Caco-2 (cell line): ENCODE data around the gene C15orf39. TPM values are rescaled to one million over a fixed set of nuclear protein-coding genes. Genes with fewer than 3 reads are reported as not detected.

ENCODE experiments used
- BruUV-seq: library from RNA; stranded (reverse); fragments of 400-500 nt; replicated peaks from 2 replicates; lab custom pipeline; 2021; lab: Mats Ljungman, UMichigan
- CTCF ChIA-PET: fragments of 300-600 bp; sonication (Branson Sonifier 250); formaldehyde crosslinking; loops from one replicate; lab custom pipeline; 2022; ENCODE audit warnings: antibody characterized with exemption; lab: Charles Lee
- POLR2A ChIA-PET: fragments of 300-600 bp; sonication (Branson Sonifier 250); formaldehyde crosslinking; loops from one replicate; lab custom pipeline; 2022; ENCODE audit warnings: antibody characterized with exemption; lab: Charles Lee
- DNase-seq, 2 experiments: peaks; one replicate each; pipeline versions ENCODE4 v3.0.0 to v3.0.0-alpha.2; 2020 to 2022
- H3K27me3 ChIP-seq: replicated peaks from 2 replicates; pipeline ENCODE4 v1.6.0; 2011; ENCODE audit warnings: low read length; ENCODE audit not compliant: control insufficient read depth, insufficient read depth
- H3K36me3 ChIP-seq: 2 replicates; pipeline ENCODE4 v1.5.1; 2011; ENCODE audit warnings: low read length; ENCODE audit not compliant: control insufficient read depth, insufficient read depth
- H3K4me1 ChIP-seq: fragments of 250-450 bp; sonication (Bioruptor Pico); 2 replicates; pipeline ENCODE4 v1.5.1; 2020; ENCODE audit warnings: mild to moderate bottlenecking
- H3K4me3 ChIP-seq: 2 replicates; pipeline ENCODE4 v1.5.1; 2011; ENCODE audit warnings: low read depth, mild to moderate bottlenecking, control low read depth, low read length
- H3K9me3 ChIP-seq: fragments of 250-450 bp; sonication (Bioruptor Pico); 2 replicates; pipeline ENCODE4 v1.5.1; 2020; ENCODE audit warnings: mild to moderate bottlenecking, moderate library complexity
- H3K27ac Mint-ChIP-seq: one replicate; pipeline ENCODE4 v1.8.0; 2022; ENCODE audit warnings: mixed read lengths; ENCODE audit not compliant: unreplicated experiment
- H3K27me3 Mint-ChIP-seq: one replicate; pipeline ENCODE4 v1.8.0; 2022; ENCODE audit warnings: mixed read lengths; ENCODE audit not compliant: insufficient read depth, unreplicated experiment
- H3K36me3 Mint-ChIP-seq: one replicate; pipeline ENCODE4 v1.8.0; 2022; ENCODE audit warnings: mild to moderate bottlenecking, mixed read lengths; ENCODE audit not compliant: insufficient read depth, unreplicated experiment
- H3K4me1 Mint-ChIP-seq: one replicate; pipeline ENCODE4 v1.8.0; 2022; ENCODE audit warnings: low read depth, mixed read lengths; ENCODE audit not compliant: unreplicated experiment
- H3K4me3 Mint-ChIP-seq: one replicate; pipeline ENCODE4 v1.8.0; 2022; ENCODE audit warnings: mild to moderate bottlenecking, moderate library complexity, mixed read lengths; ENCODE audit not compliant: unreplicated experiment
- H3K9me3 Mint-ChIP-seq: one replicate; pipeline ENCODE4 v1.8.0; 2022; ENCODE audit warnings: mixed read lengths; ENCODE audit not compliant: unreplicated experiment
- intact Hi-C: fragments of 100-400 bp; cut with micrococcal nuclease; formaldehyde crosslinking; loops from one replicate; pipeline ENCODE4 v1.10.0; 2022; ENCODE audit not compliant: unreplicated experiment
- total RNA-seq: library from RNA; stranded (reverse); gene quantifications from 2 replicates; pipeline ENCODE4 v1.2.3, GENCODE V29; 2022
- TF ChIP-seq, protein P1 (sequence below), 2 experiments: fragments of 200-600 bp in 1 of 2; IDR thresholded peaks; 1 replicate in 1 of 2; 2 replicates in 1 of 2; pipeline versions ENCODE4 v1.5.1 to v1.8.0; 2011 to 2022; ENCODE audit warnings: antibody characterized with exemption in 1 of 2, control low read depth in 1 of 2, inconsistent platforms in 1 of 2, low read depth in 1 of 2, low read length in 1 of 2, mild to moderate bottlenecking in 1 of 2, moderate library complexity in 1 of 2; ENCODE audit not compliant: insufficient read depth in 1 of 2, severe bottlenecking in 1 of 2, unreplicated experiment in 1 of 2

The C15orf39 gene
- total RNA-seq, 1 experiment from 2014 or later, result 48.2 TPM

DNA sequence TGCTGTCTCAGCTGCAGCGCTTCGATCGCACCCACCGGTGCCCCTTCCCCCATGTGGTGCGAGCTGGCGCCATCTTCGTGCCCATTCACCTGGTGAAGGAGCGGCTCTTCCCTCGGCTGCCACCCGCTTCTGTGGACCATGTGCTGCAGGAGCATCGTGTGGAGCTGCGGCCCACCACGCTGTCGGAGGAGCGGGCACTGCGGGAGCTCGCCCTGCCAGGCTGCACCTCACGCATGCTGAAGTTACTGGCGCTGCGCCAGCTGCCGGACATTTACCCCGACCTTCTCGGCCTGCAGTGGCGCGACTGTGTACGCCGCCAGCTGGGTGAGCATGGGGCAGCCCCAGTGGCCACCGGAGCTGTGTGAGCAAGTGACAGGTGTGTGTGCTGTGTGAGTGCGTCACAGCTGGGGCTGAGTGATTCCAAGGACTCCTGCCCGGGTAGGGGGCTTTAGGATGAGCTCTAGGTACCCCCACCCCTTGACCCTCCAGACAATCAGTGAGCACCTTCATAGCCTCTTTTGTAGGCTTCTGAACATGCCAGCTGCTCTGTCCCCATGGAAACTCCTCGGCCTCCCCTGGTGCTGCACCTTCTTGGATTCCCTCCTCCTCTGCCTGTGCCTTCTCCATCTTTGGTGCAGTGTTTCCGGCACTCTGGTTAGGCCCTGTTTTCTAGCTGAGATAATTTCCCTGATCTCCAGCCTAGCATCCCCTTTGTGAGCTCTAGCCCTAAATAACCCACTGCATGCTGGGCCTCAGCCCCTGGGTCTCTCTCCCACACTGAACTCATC lies 7.0 kb downstream of the C15orf39 start:
- Mint-ChIP-seq H3K4me3 (no peak overlapping the region), H3K9me3 (no peaks in the 10 kb centered on the region), H3K36me3 (peaks cover 78% of the 10 kb centered on the region), H3K4me1 (peaks cover 13% of the 10 kb centered on the region), H3K27me3 (no peaks in the 10 kb centered on the region), H3K27ac (no peak overlapping the region)
- no peak for DNase-seq
- Histone ChIP-seq H3K4me3 (no peak overlapping the region), H3K36me3 (peaks cover 3% of the 10 kb centered on the region), H3K27me3 (no peaks in the 10 kb centered on the region), H3K4me1 (peaks cover 15% of the 10 kb centered on the region), H3K9me3 (no peaks in the 10 kb centered on the region)
- intact Hi-C loops, result no loop called here
- ChIA-PET POLR2A (no interaction called here), CTCF (interaction anchor here (1.2 kb wide), 1 partner anchor 179 kb away, joined by 3 read pairs; no protein-coding TSS in a partner anchor)
- BruUV-seq, result no TSS peak
- TF ChIP-seq, protein P1, sequence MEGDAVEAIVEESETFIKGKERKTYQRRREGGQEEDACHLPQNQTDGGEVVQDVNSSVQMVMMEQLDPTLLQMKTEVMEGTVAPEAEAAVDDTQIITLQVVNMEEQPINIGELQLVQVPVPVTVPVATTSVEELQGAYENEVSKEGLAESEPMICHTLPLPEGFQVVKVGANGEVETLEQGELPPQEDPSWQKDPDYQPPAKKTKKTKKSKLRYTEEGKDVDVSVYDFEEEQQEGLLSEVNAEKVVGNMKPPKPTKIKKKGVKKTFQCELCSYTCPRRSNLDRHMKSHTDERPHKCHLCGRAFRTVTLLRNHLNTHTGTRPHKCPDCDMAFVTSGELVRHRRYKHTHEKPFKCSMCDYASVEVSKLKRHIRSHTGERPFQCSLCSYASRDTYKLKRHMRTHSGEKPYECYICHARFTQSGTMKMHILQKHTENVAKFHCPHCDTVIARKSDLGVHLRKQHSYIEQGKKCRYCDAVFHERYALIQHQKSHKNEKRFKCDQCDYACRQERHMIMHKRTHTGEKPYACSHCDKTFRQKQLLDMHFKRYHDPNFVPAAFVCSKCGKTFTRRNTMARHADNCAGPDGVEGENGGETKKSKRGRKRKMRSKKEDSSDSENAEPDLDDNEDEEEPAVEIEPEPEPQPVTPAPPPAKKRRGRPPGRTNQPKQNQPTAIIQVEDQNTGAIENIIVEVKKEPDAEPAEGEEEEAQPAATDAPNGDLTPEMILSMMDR (IDR thresholded peaks at IDR 0.05; ENCODE audit: insufficient read depth in 1 of 2, low read depth in 1 of 2, low read length in 1 of 2, severe bottlenecking in 1 of 2, unreplicated experiment in 1 of 2), result no peak

DNA sequence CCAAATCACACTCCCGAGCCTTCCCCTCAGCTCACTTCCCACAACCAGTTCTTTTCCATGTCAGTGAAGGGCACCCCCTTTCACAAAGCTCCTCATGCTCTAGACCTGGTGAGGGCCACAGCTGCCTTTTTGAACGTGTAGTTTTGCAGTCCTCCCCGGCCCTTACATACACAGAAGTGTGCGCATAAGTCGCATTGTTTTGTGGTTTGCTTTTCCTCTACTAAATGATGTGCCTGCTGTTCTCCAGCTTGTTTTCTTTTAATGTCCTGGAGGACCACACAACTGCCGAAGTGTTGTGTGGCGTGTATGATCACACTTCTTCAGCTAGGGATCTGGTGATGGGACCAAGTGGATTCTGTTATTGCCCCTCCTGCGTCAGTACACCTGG lies 7.6 kb downstream of the C15orf39 start:
- H3K4me1 Mint-ChIP-seq, result peaks cover 7% of the 10 kb centered on the region
- H3K36me3 Mint-ChIP-seq, result peaks cover 78% of the 10 kb centered on the region
- Histone ChIP-seq H3K4me1 (peaks cover 10% of the 10 kb centered on the region), H3K4me3 (no peak overlapping the region), H3K27me3 (no peaks in the 10 kb centered on the region), H3K9me3 (no peaks in the 10 kb centered on the region), H3K36me3 (peaks cover 3% of the 10 kb centered on the region)
- CTCF ChIA-PET, result interaction anchor here (1.2 kb wide), 1 partner anchor 180 kb away, joined by 3 read pairs; no protein-coding TSS in a partner anchor
- H3K9me3 Mint-ChIP-seq, result no peaks in the 10 kb centered on the region
- H3K4me3 Mint-ChIP-seq, result no peak overlapping the region
- no peak for DNase-seq
- POLR2A ChIA-PET, result no interaction called here
- TF ChIP-seq, protein P1 (IDR thresholded peaks at IDR 0.05; ENCODE audit: insufficient read depth in 1 of 2, low read depth in 1 of 2, low read length in 1 of 2, severe bottlenecking in 1 of 2, unreplicated experiment in 1 of 2), result no peak
- H3K27ac Mint-ChIP-seq, result no peak overlapping the region
- BruUV-seq, result no TSS peak
- intact Hi-C loops, result no loop called here
- H3K27me3 Mint-ChIP-seq, result no peaks in the 10 kb centered on the region

DNA sequence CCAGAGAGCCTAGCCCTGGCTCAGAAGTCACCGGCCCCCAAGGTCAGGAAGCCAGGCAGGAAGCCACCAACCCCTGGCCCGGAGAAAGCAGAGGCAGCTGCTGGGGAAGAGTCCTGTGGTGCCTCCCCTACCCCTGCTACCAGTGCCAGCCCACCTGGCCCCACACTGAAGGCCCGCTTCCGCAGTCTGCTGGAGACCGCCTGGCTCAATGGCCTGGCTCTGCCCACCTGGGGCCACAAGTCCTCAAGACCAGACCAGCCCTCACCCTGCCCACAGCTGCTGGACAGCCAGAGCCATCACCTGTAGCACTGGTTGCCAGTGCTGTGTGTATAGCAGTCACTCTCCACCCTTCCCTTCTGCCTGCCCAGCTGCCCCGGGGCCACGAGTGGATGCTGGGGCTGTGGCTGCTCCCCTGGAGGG lies 9.1 kb downstream of the C15orf39 start:
- no peaks in the 10 kb centered on the region for H3K9me3 Mint-ChIP-seq
- no TSS peak for BruUV-seq
- TF ChIP-seq, protein P1 (IDR thresholded peaks at IDR 0.05; ENCODE audit: insufficient read depth in 1 of 2, low read depth in 1 of 2, low read length in 1 of 2, severe bottlenecking in 1 of 2, unreplicated experiment in 1 of 2), result no peak
- H3K9me3 ChIP-seq, result no peaks in the 10 kb centered on the region
- H3K4me1 ChIP-seq, result no peaks in the 10 kb centered on the region
- H3K4me1 Mint-ChIP-seq, result no peaks in the 10 kb centered on the region
- H3K27me3 Mint-ChIP-seq, result no peaks in the 10 kb centered on the region
- H3K27ac Mint-ChIP-seq, result no peak overlapping the region
- no peak overlapping the region for H3K4me3 ChIP-seq
- no peak for DNase-seq
- POLR2A ChIA-PET, result no interaction called here
- no peaks in the 10 kb centered on the region for H3K27me3 ChIP-seq
- CTCF ChIA-PET, result no interaction called here
- peaks cover 84% of the 10 kb centered on the region for H3K36me3 Mint-ChIP-seq
- no peak overlapping the region for H3K4me3 Mint-ChIP-seq
- H3K36me3 ChIP-seq, result peaks cover 3% of the 10 kb centered on the region
- intact Hi-C loops, result no loop called here
